CD4-positive, alpha-beta memory T cell (primary cell): ENCODE data around the gene UBE2E1. TPM values are rescaled to one million over a fixed set of nuclear protein-coding genes. Genes with fewer than 3 reads are reported as not detected.

ENCODE experiments used
- CTCF ChIA-PET: fragments of 350-600 bp; sonication (Branson Sonifier 250); formaldehyde crosslinking; loops from one replicate; lab custom pipeline; 2021; ENCODE audit warnings: inconsistent platforms; ENCODE audit not compliant: partially characterized antibody; lab: Charles Lee
- POLR2A ChIA-PET: fragments of 350-600 bp; sonication (Branson Sonifier 250); formaldehyde crosslinking; loops from one replicate; lab custom pipeline; 2021; ENCODE audit not compliant: partially characterized antibody; lab: Charles Lee
- DNase-seq, 5 donors: peaks; one replicate each; pipeline versions ENCODE4 v3.0.0 to v3.0.0-alpha.2; 2020 to 2022; ENCODE audit warnings: mixed read lengths in 1 of 5
- H3K27ac ChIP-seq: one replicate; pipeline ENCODE4 v1.7.0; 2013; ENCODE audit warnings: low read depth, low read length
- H3K27me3 ChIP-seq: 2 replicates; pipeline ENCODE4 v1.7.0; 2013; ENCODE audit warnings: mild to moderate bottlenecking, low read length, moderate library complexity; ENCODE audit not compliant: insufficient read depth
- H3K36me3 ChIP-seq: 2 replicates; pipeline ENCODE4 v1.7.0; 2013; ENCODE audit warnings: mild to moderate bottlenecking, low read length, moderate library complexity; ENCODE audit not compliant: insufficient read depth
- H3K4me1 ChIP-seq: 2 replicates; pipeline ENCODE4 v1.7.0; 2013; ENCODE audit warnings: mild to moderate bottlenecking, low read length, moderate library complexity; ENCODE audit not compliant: insufficient read depth
- H3K4me3 ChIP-seq, 2 donors: one replicate each; pipeline ENCODE4 v1.7.0; 2013; ENCODE audit warnings: low read length in 2 of 2, mild to moderate bottlenecking in 1 of 2
- H3K9me3 ChIP-seq, 2 donors: one replicate each; pipeline ENCODE4 v1.7.0; 2013; ENCODE audit warnings: low read length in 2 of 2, control low read depth in 1 of 2; ENCODE audit not compliant: control insufficient read depth in 1 of 2
- H3K27ac Mint-ChIP-seq, 7 donors: one replicate each; pipeline ENCODE4 v1.8.0; 2020 to 2021; ENCODE audit warnings: mixed read lengths in 7 of 7, mild to moderate bottlenecking in 6 of 7, inconsistent platforms in 3 of 7, moderate library complexity in 3 of 7
- H3K27me3 Mint-ChIP-seq, 2 donors: one replicate each; pipeline ENCODE4 v1.8.0; 2020 to 2021; ENCODE audit warnings: mixed read lengths in 2 of 2
- H3K36me3 Mint-ChIP-seq, 2 donors: one replicate each; pipeline ENCODE4 v1.8.0; 2020 to 2021; ENCODE audit warnings: mixed read lengths in 2 of 2, inconsistent platforms in 1 of 2, mild to moderate bottlenecking in 1 of 2
- H3K4me1 Mint-ChIP-seq, 4 donors: one replicate each; pipeline ENCODE4 v1.8.0; 2020 to 2021; ENCODE audit warnings: mixed read lengths in 4 of 4, mild to moderate bottlenecking in 1 of 4
- H3K4me3 Mint-ChIP-seq, 8 donors: one replicate each; pipeline ENCODE4 v1.8.0; 2020 to 2021; ENCODE audit warnings: mixed read lengths in 8 of 8, mild to moderate bottlenecking in 7 of 8, moderate library complexity in 6 of 8, inconsistent platforms in 3 of 8
- H3K9me3 Mint-ChIP-seq, 8 donors: one replicate each; pipeline ENCODE4 v1.8.0; 2020 to 2021; ENCODE audit warnings: mixed read lengths in 8 of 8, mild to moderate bottlenecking in 5 of 8, inconsistent platforms in 3 of 8, moderate library complexity in 1 of 8
- intact Hi-C: fragments of 100-400 bp; cut with micrococcal nuclease; formaldehyde crosslinking; loops from one replicate; pipeline ENCODE4 v1.15.1; 2023
- polyA plus RNA-seq, 2 donors: library from polyadenylated mRNA; unstranded; fragments of 300-500 nt; fragmentation: Illumina TruSeq; gene quantifications; one replicate each; pipeline ENCODE4 v1.2.3, GENCODE V29; 2021
- total RNA-seq, 2 experiments: library from RNA; stranded (reverse); gene quantifications; one replicate each; pipeline ENCODE4 v1.2.3, GENCODE V29; 2021

The UBE2E1 gene
- total and polyA plus RNA-seq, 4 experiments from 2014 or later, result 10.9 to 61.4 (median 35.7) TPM

DNA sequence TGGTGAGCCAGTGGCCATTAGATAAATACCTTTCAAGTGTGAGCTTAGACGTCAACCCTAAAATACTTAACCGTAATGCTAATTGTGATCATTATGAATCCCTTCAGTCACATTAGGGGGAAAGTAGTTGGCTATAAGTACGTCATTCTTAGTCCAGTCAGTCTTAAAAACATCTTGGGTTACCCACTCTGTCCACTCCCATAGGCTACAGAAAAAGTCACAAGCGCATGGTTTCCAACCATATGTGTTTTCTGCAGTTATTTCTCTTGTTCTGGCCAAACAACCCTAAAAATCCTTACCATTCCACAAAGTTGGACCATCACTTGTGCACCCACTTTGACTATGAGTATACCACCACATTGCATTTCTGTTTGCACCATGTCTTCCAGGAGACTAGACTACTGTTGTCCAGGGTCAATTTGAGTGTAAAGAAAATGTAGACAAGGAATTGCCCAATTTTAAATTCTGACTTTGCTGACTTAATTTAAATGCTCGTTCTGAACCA, 114.4 kb downstream of the UBE2E1 start:
- H3K27ac ChIP-seq, result no peak overlapping the region
- POLR2A ChIA-PET, result interaction anchor here (4.9 kb wide), 1 partner anchor 27 kb away, joined by 142 read pairs; the partner anchor contains the start of gene NR1D2
- H3K4me1 ChIP-seq, result peaks cover 32% of the 10 kb centered on the region
- Mint-ChIP-seq H3K9me3 (no peaks in the 10 kb centered on the region), H3K27ac (peak overlapping the region in 6 of 7 donors; percentile 2 to 100 (median 80)), H3K36me3 (peaks cover 29 to 58% of the 10 kb centered on the region in 2 donors), H3K27me3 (peaks cover 0 to 4% of the 10 kb centered on the region in 2 donors), H3K4me3 (peak overlapping the region in 2 of 8 donors; percentile 5 to 70), H3K4me1 (peaks cover 19 to 58% (median 37%) of the 10 kb centered on the region in 4 donors)
- intact Hi-C loops, result no loop called here
- H3K27me3 ChIP-seq, result no peaks in the 10 kb centered on the region
- CTCF ChIA-PET, result no interaction called here
- H3K36me3 ChIP-seq, result peaks cover 23% of the 10 kb centered on the region
- H3K4me3 ChIP-seq, result no peak overlapping the region
- no peak for DNase-seq
- no peaks in the 10 kb centered on the region for H3K9me3 ChIP-seq

DNA sequence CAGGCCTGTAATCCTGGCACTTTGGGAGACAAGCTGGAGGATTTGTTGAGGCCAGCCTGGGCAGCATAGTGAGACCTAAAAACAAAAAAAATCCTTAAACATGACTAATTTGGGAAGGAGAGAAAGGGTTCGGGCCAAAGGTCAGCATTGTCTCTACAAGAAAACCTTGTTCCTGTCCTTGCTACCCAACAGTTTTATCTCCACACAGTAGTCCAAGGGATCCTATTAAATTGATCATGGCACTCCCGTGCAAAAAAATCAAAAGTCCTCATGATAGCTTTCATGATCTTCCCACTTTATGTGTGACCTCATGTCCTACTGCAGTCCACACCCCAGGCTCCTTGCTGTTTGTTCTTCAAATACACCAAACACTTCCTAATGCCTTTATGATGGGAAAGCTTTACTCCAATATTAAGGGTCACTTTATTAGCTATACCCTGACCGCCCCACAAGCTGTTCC, 115.3 kb downstream of the UBE2E1 start:
- peaks cover 23% of the 10 kb centered on the region for H3K36me3 ChIP-seq
- CTCF ChIA-PET, result no interaction called here
- Mint-ChIP-seq H3K27ac (peak overlapping the region in 3 of 7 donors; percentile 2 to 100 (median 13)), H3K27me3 (no peaks in the 10 kb centered on the region), H3K4me1 (peaks cover 13 to 50% (median 29%) of the 10 kb centered on the region in 4 donors), H3K9me3 (no peaks in the 10 kb centered on the region), H3K4me3 (peak overlapping the region in 1 of 8 donors; percentile 12), H3K36me3 (peaks cover 29 to 58% of the 10 kb centered on the region in 2 donors)
- DNase-seq, result no peak
- no peak overlapping the region for H3K27ac ChIP-seq
- no peak overlapping the region for H3K4me3 ChIP-seq
- POLR2A ChIA-PET, result interaction anchor here (1.4 kb wide), 1 partner anchor 23 kb away, joined by 4 read pairs; no protein-coding TSS in a partner anchor
- H3K27me3 ChIP-seq, result no peaks in the 10 kb centered on the region
- intact Hi-C loops, result no loop called here
- H3K4me1 ChIP-seq, result peaks cover 26% of the 10 kb centered on the region
- H3K9me3 ChIP-seq, result no peaks in the 10 kb centered on the region

DNA sequence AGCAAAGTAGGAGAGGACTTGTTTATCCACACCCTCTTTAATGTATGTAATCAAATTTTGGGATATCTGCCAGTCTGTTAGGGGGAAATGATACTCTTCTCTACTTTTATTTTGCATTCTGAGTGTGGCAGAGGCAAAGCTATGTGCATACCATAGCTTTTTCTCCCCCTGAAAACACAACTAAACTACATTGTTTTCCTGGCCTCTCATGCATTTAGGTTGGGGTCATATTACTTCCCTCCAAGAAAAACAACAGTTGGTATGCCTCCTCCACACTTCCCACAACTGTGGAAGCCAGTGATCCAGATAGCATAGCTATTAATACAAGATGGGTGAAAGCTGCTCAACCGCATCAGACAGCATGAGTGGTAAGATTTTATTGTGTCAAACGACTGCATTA, 118.0 kb downstream of the UBE2E1 start:
- peaks cover 11% of the 10 kb centered on the region for H3K4me1 ChIP-seq
- ChIA-PET POLR2A (no interaction called here), CTCF (interaction anchor here (1.3 to 1.9 kb wide), 2 partner anchors 16 to 40 kb away, joined by 4 read pairs; no protein-coding TSS in a partner anchor)
- Mint-ChIP-seq H3K27ac (no peak overlapping the region), H3K9me3 (no peaks in the 10 kb centered on the region), H3K4me3 (no peak overlapping the region), H3K36me3 (peaks cover 15 to 36% of the 10 kb centered on the region in 2 donors), H3K27me3 (no peaks in the 10 kb centered on the region), H3K4me1 (peaks cover 6 to 22% (median 14%) of the 10 kb centered on the region in 4 donors)
- H3K4me3 ChIP-seq, result no peak overlapping the region
- no peaks in the 10 kb centered on the region for H3K27me3 ChIP-seq
- H3K27ac ChIP-seq, result no peak overlapping the region
- intact Hi-C loops, result no loop called here
- DNase-seq, result no peak
- H3K36me3 ChIP-seq, result peaks cover 14% of the 10 kb centered on the region
- no peaks in the 10 kb centered on the region for H3K9me3 ChIP-seq

DNA sequence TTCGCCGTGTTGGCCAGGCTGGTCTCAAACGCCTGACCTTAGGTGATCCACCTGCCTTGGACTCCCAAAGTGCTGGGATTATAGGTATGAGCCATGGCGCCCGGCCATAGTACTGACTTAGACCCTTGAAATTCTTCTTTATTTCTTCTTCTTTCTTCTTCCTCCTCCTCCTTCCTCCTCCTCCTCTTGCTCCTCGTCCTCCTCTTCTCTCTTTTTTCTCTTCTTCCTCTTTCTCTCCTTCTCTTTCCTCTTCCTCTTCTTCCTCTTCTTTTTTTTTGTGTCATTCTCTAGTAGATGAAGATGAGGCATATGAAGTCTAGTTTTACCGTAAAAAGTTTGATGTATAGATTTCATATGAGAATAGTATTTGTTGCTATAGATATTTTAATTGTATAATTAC, 120.5 kb downstream of the UBE2E1 start:
- H3K27ac ChIP-seq, result no peak overlapping the region
- no peak overlapping the region for H3K4me3 ChIP-seq
- H3K27me3 ChIP-seq, result no peaks in the 10 kb centered on the region
- Mint-ChIP-seq H3K27me3 (no peaks in the 10 kb centered on the region), H3K4me3 (peak overlapping the region in 1 of 8 donors; percentile 21), H3K9me3 (no peaks in the 10 kb centered on the region), H3K36me3 (peaks cover 0 to 11% of the 10 kb centered on the region in 2 donors), H3K27ac (no peak overlapping the region), H3K4me1 (peaks cover 0 to 1% (median 0%) of the 10 kb centered on the region in 4 donors)
- no peaks in the 10 kb centered on the region for H3K4me1 ChIP-seq
- ChIA-PET POLR2A (interaction anchor here (2.6 kb wide), 1 partner anchor 9 kb away, joined by 11 read pairs; the partner anchor contains the start of genes NKIRAS1 and RPL15), CTCF (no interaction called here)
- H3K36me3 ChIP-seq, result no peaks in the 10 kb centered on the region
- DNase-seq, result no peak
- no peaks in the 10 kb centered on the region for H3K9me3 ChIP-seq
- intact Hi-C loops, result no loop called here

DNA sequence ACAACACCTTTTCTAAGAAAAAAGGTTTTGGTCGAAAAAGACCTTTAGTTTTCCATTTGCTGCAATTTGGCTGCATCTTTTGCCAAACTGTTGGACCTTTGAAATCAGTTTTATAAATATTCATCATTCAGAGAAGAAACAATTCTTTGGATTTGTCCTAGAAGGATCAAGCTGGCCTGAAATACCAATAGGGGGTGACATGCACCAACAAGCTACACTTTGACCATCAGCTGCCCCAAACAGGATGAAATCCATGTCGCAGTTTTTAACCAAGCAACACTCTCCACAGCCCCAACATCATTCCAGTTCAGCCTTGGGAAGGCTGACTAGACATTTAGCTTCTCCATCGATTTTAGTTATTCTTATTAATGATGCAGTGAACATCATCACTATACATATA, 121.0 kb downstream of the UBE2E1 start:
- H3K27ac Mint-ChIP-seq, result no peak overlapping the region
- Histone ChIP-seq H3K9me3 (no peaks in the 10 kb centered on the region), H3K36me3 (no peaks in the 10 kb centered on the region), H3K27me3 (no peaks in the 10 kb centered on the region), H3K27ac (no peak overlapping the region), H3K4me1 (no peaks in the 10 kb centered on the region), H3K4me3 (no peak overlapping the region)
- intact Hi-C loops, result no loop called here
- CTCF ChIA-PET, result no interaction called here
- H3K4me1 Mint-ChIP-seq, result no peaks in the 10 kb centered on the region
- H3K27me3 Mint-ChIP-seq, result peaks cover 0 to 1% of the 10 kb centered on the region in 2 donors
- POLR2A ChIA-PET, result interaction anchor here (2.6 kb wide), 1 partner anchor 9 kb away, joined by 11 read pairs; the partner anchor contains the start of genes NKIRAS1 and RPL15
- no peaks in the 10 kb centered on the region for H3K9me3 Mint-ChIP-seq
- H3K36me3 Mint-ChIP-seq, result peaks cover 0 to 8% of the 10 kb centered on the region in 2 donors
- H3K4me3 Mint-ChIP-seq, result no peak overlapping the region
- no peak for DNase-seq

DNA sequence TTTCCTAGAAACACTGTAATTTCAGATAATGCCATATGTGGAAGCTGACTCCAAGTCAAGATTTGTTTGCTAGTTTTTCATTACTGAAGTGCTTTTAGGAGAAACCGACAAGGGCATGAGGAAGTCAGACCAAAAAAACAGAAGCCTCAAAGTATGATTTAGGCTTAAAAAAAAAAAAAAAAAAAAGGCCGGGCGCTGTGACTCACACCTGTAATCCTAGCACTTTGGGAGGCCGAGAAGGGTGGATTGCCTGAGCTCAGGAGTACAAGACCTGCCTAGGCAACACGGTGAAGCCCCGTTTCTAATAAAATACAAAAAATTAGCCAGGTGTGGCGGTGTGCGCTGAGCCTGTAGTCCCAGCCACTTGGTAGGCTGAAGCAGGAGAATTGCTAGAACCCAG, 122.8 kb downstream of the UBE2E1 start:
- Mint-ChIP-seq H3K27ac (no peak overlapping the region), H3K36me3 (peaks cover 0 to 3% of the 10 kb centered on the region in 2 donors)
- CTCF ChIA-PET, result no interaction called here

DNA sequence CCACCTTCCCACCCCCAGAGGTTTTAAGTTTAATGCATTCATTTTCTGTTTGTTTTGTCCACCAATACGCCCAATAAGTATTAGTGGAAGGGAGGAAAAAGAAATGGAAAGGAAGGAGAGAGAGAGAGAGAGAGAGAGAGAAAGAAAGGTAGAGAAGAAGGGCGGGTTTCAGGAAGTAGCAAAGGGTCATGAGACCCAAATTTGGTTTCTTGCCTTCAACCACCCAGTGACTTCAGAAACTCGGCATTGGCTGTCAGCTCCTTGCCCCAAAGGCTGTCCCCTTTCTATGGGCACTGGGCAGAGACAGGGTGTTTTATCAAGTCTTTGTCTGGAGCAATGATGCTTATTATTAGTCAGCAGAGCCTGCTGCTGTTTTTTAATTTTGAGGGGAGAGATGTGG, 125.8 kb downstream of the UBE2E1 start:
- POLR2A ChIA-PET, result interaction anchor here (1.8 kb wide), 1 partner anchor 14 kb away, joined by 4 read pairs; the partner anchor contains the start of genes NKIRAS1 and RPL15
- H3K27me3 Mint-ChIP-seq, result peaks cover 0 to 1% of the 10 kb centered on the region in 2 donors
- no peak overlapping the region for H3K27ac ChIP-seq
- no peaks in the 10 kb centered on the region for H3K9me3 Mint-ChIP-seq
- no peak overlapping the region for H3K27ac Mint-ChIP-seq
- no peaks in the 10 kb centered on the region for H3K36me3 ChIP-seq
- DNase-seq, result no peak
- intact Hi-C loops, result no loop called here
- no peaks in the 10 kb centered on the region for H3K36me3 Mint-ChIP-seq
- CTCF ChIA-PET, result no interaction called here
- H3K4me1 ChIP-seq, result no peaks in the 10 kb centered on the region
- no peaks in the 10 kb centered on the region for H3K9me3 ChIP-seq
- H3K4me3 Mint-ChIP-seq, result no peak overlapping the region
- no peaks in the 10 kb centered on the region for H3K4me1 Mint-ChIP-seq
- H3K27me3 ChIP-seq, result no peaks in the 10 kb centered on the region
- no peak overlapping the region for H3K4me3 ChIP-seq

More for the DNA sequence above, 122.8 kb downstream of the UBE2E1 start:
- no peaks in the 10 kb centered on the region for H3K27me3 ChIP-seq
- POLR2A ChIA-PET, result interaction anchor here (1.3 to 2.6 kb wide), 2 partner anchors 10 to 11 kb away, joined by 3 to 11 read pairs; partner anchors contain the start of genes NKIRAS1 and RPL15
- no peak overlapping the region for H3K27ac ChIP-seq
- intact Hi-C loops, result no loop called here
- H3K36me3 ChIP-seq, result no peaks in the 10 kb centered on the region
- peaks cover 0 to 1% of the 10 kb centered on the region in 2 donors for H3K27me3 Mint-ChIP-seq
- H3K4me1 Mint-ChIP-seq, result no peaks in the 10 kb centered on the region
- H3K4me1 ChIP-seq, result no peaks in the 10 kb centered on the region
- no peaks in the 10 kb centered on the region for H3K9me3 Mint-ChIP-seq
- no peak overlapping the region for H3K4me3 Mint-ChIP-seq
- no peaks in the 10 kb centered on the region for H3K9me3 ChIP-seq
- no peak overlapping the region for H3K4me3 ChIP-seq
- DNase-seq, result no peak
